ENCODE results near the gene POLH.
"Not testable (repeated sequence)": the region's sequence is repeated elsewhere in the genome, so short reads cannot be mapped to it uniquely, and the experiment has no call there.

DNA sequence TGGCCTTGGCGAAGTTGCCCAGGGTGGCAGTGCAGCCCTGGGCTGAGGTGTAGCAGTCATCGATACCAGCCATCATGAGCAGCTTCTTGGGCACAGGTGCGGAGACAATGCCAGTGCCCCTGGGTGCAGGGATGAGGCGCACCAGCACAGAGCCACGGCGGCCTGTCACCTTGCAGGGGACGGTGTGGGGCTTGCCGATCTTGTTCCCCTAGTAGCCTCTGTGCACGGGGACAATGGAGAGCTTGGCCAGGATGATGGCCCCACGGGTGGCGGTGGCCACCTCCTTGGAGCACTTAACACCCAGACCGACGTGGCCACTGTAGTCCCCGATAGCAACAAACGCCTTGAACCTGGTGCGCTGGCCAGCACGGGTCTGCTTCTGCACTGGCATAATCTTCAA is 37.0 kb upstream of the POLH start:
- TF ChIP-seq, protein P1, sequence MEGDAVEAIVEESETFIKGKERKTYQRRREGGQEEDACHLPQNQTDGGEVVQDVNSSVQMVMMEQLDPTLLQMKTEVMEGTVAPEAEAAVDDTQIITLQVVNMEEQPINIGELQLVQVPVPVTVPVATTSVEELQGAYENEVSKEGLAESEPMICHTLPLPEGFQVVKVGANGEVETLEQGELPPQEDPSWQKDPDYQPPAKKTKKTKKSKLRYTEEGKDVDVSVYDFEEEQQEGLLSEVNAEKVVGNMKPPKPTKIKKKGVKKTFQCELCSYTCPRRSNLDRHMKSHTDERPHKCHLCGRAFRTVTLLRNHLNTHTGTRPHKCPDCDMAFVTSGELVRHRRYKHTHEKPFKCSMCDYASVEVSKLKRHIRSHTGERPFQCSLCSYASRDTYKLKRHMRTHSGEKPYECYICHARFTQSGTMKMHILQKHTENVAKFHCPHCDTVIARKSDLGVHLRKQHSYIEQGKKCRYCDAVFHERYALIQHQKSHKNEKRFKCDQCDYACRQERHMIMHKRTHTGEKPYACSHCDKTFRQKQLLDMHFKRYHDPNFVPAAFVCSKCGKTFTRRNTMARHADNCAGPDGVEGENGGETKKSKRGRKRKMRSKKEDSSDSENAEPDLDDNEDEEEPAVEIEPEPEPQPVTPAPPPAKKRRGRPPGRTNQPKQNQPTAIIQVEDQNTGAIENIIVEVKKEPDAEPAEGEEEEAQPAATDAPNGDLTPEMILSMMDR (IDR thresholded peaks at IDR 0.05), result not testable (repeated sequence)
- not testable (repeated sequence) for TF ChIP-seq POLR2AphosphoS5 (IDR thresholded peaks at IDR 0.05)
